Measurements from ENCODE around the gene DNM3. TPM values are rescaled to one million over a fixed set of nuclear protein-coding genes. Genes with fewer than 3 reads are reported as not detected.

DNM3 gene
- total and polyA plus RNA-seq, 2 experiments from 2014 or later = 5.2 to 12.2 TPM

- Mint-ChIP-seq H3K27me3 (ENCODE audit: insufficient read depth, low read depth, poor library complexity) (peaks cover 5% of the 10 kb centered on the region), H3K36me3 (ENCODE audit: low read depth) (peaks cover 13% of the 10 kb centered on the region), H3K4me3 (peak overlapping the region; percentile 90), H3K4me1 (peaks cover 5% of the 10 kb centered on the region; the same call in 2 of the 3 replicates), H3K27ac (peak overlapping the region; percentile 84; the same call in 1 of the 2 replicates), H3K9me3 (no peaks in the 10 kb centered on the region)
- no peaks in the 10 kb centered on the region for H4K20me1 ChIP-seq (replicated peaks; ENCODE audit: insufficient read depth)
- ATAC-seq (no peak), DNase-seq (ENCODE audit: low spot score) (no peak)
- peaks cover 6% of the 10 kb centered on the region; the same call in 1 of the 2 replicates for H3K4me1 ChIP-seq (ENCODE audit: insufficient read depth)
- H3K4me2 ChIP-seq = peak overlapping the region; percentile 75
- peaks cover 17% of the 10 kb centered on the region for H3K79me2 ChIP-seq (replicated peaks; ENCODE audit: insufficient read depth)
- H3K9me2 ChIP-seq (ENCODE audit: insufficient read depth) = no peaks in the 10 kb centered on the region
- no peaks in the 10 kb centered on the region for H3K36me3 ChIP-seq (ENCODE audit: insufficient read depth)
- no peaks in the 10 kb centered on the region for H3F3A ChIP-seq (replicated peaks; ENCODE audit: low read depth)
- H3K4me3 ChIP-seq = peak overlapping the region; percentile 87
- no peaks in the 10 kb centered on the region for H3K27me3 ChIP-seq (ENCODE audit: insufficient read depth)
- TF ChIP-seq EZH2phosphoT487 (IDR thresholded peaks at IDR 0.05; ENCODE audit: unreplicated experiment) (no peak), ZNF114 (CRISPR knock-in tag; IDR thresholded peaks at IDR 0.05) (no peak)
- peak overlapping the region; percentile 85 for H2AFZ ChIP-seq
- H3K27ac ChIP-seq (ENCODE audit: low read depth) = no peak overlapping the region
These were observed 601.7 kb downstream of the DNM3 start for GRCh38 chr1:172442843-172443565.

- H2AFZ ChIP-seq = peak within 1 kb of the TSS; percentile 85
- no peaks in the 10 kb centered on the region for H3K36me3 ChIP-seq (ENCODE audit: insufficient read depth)
- H3K4me3 ChIP-seq = peak within 1 kb of the TSS; percentile 87
- peaks cover 6% of the 10 kb centered on the region; the same call in 1 of the 2 replicates for H3K4me1 ChIP-seq (ENCODE audit: insufficient read depth)
- H3K4me1 Mint-ChIP-seq = peaks cover 5% of the 10 kb centered on the region; the same call in 2 of the 3 replicates
- H3K27ac ChIP-seq (ENCODE audit: low read depth) = no peak within 1 kb of the TSS
- H3K27me3 Mint-ChIP-seq (ENCODE audit: insufficient read depth, low read depth, poor library complexity) = peaks cover 5% of the 10 kb centered on the region
- no peaks in the 10 kb centered on the region for H4K20me1 ChIP-seq (replicated peaks; ENCODE audit: insufficient read depth)
- H3K9me2 ChIP-seq (ENCODE audit: insufficient read depth) = no peaks in the 10 kb centered on the region
- H3K4me2 ChIP-seq = peak within 1 kb of the TSS; percentile 75
- H3K27ac Mint-ChIP-seq = peak within 1 kb of the TSS; percentile 84
- no peaks in the 10 kb centered on the region for H3F3A ChIP-seq (replicated peaks; ENCODE audit: low read depth)
- H3K27me3 ChIP-seq (ENCODE audit: insufficient read depth) = no peaks in the 10 kb centered on the region
- no peaks in the 10 kb centered on the region for H3K9me3 Mint-ChIP-seq
- ATAC-seq (peak; percentile 99), DNase-seq (ENCODE audit: low spot score) (peak; percentile 97)
- peaks cover 17% of the 10 kb centered on the region for H3K79me2 ChIP-seq (replicated peaks; ENCODE audit: insufficient read depth)
- peaks cover 13% of the 10 kb centered on the region for H3K36me3 Mint-ChIP-seq (ENCODE audit: low read depth)
- peak within 1 kb of the TSS; percentile 90 for H3K4me3 Mint-ChIP-seq
- no peak for TF ChIP-seq REST (IDR thresholded peaks at IDR 0.05; ENCODE audit: unreplicated experiment)
- TF ChIP-seq EZH2 (IDR thresholded peaks at IDR 0.05; ENCODE audit: low read depth, unreplicated experiment) = no peak
- TF ChIP-seq ETS1 (IDR thresholded peaks at IDR 0.05) = peak; percentile 27; the same call in 1 of the 2 replicates
- TF ChIP-seq ZNF114 (CRISPR knock-in tag; IDR thresholded peaks at IDR 0.05) = no peak
- TF ChIP-seq ZNF462 (CRISPR knock-in tag; IDR thresholded peaks at IDR 0.05) = no peak
- no peak for TF ChIP-seq STAT1 (IDR thresholded peaks at IDR 0.05; ENCODE audit: unreplicated experiment)
- TF ChIP-seq ZNF331 (CRISPR knock-in tag; IDR thresholded peaks at IDR 0.05; ENCODE audit: low read depth) = no peak
These were observed 602.6 kb downstream of the DNM3 start, which contains the start of gene PIGC for GRCh38 chr1:172443666-172444453. TSS of gene PIGC (minus strand) at chr1:172444069. CDS start at chr1:172442622, 1,447 bp downstream.
